ENCODE data around the gene FECH. TPM values are rescaled to one million over a fixed set of nuclear protein-coding genes. Genes with fewer than 3 reads are reported as not detected.

FECH gene
- total RNA-seq, 4 donors from 2014 or later, result 20.3 to 137 (median 30.7) TPM

- no peaks in the 10 kb centered on the region for H3K27me3 ChIP-seq
- intact Hi-C loops (cut with DNase I; ENCODE audit: low total_unique reads), result no loop called here
- no peak overlapping the region for H3K27ac ChIP-seq
- H3K36me3 ChIP-seq, result no peaks in the 10 kb centered on the region
- H3K4me3 ChIP-seq, result no peak overlapping the region
- H3K9me3 ChIP-seq, result no peaks in the 10 kb centered on the region
- no peaks in the 10 kb centered on the region for H3K4me1 ChIP-seq
- TF ChIP-seq POLR2A (IDR thresholded peaks at IDR 0.05), result no peak
- TF ChIP-seq, protein P1, sequence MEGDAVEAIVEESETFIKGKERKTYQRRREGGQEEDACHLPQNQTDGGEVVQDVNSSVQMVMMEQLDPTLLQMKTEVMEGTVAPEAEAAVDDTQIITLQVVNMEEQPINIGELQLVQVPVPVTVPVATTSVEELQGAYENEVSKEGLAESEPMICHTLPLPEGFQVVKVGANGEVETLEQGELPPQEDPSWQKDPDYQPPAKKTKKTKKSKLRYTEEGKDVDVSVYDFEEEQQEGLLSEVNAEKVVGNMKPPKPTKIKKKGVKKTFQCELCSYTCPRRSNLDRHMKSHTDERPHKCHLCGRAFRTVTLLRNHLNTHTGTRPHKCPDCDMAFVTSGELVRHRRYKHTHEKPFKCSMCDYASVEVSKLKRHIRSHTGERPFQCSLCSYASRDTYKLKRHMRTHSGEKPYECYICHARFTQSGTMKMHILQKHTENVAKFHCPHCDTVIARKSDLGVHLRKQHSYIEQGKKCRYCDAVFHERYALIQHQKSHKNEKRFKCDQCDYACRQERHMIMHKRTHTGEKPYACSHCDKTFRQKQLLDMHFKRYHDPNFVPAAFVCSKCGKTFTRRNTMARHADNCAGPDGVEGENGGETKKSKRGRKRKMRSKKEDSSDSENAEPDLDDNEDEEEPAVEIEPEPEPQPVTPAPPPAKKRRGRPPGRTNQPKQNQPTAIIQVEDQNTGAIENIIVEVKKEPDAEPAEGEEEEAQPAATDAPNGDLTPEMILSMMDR (IDR thresholded peaks at IDR 0.05), result no peak
- no peak for DNase-seq
These were observed 87.7 kb downstream of the FECH start for GRCh38 chr18:57498682-57499256.

Other genes with a start within 250 kb of the FECH start
- under 1 TPM in 1 of 4 donors, not detected in 3; 0.07 TPM for gene ST8SIA3, start 234.1 kb downstream of the FECH start, total RNA-seq
- gene ONECUT2, start 151.3 kb downstream of the FECH start, total RNA-seq, result under 1 TPM in 1 of 4 donors, not detected in 3; 0.07 TPM
- 100 to 1,000 TPM in 1 of 4 donors, 10 to 100 TPM in 3; 44.7 to 110 (median 60.3) TPM for gene NARS1, start 35.1 kb upstream of the FECH start, total RNA-seq
- 10 to 100 TPM; 18.4 to 24.9 (median 22.1) TPM for gene ATP8B1, start 216.6 kb upstream of the FECH start, total RNA-seq